GM21360 (cell line): Measurements from ENCODE around the gene MFSD2B.

ENCODE experiments used
- ATAC-seq: cut with Tn5 transposase; IDR thresholded peaks from one replicate; pipeline ENCODE4 v1.9.1; 2021; ENCODE audit warnings: mild to moderate bottlenecking, moderate library complexity; ENCODE audit not compliant: unreplicated experiment

The MFSD2B gene

DNA sequence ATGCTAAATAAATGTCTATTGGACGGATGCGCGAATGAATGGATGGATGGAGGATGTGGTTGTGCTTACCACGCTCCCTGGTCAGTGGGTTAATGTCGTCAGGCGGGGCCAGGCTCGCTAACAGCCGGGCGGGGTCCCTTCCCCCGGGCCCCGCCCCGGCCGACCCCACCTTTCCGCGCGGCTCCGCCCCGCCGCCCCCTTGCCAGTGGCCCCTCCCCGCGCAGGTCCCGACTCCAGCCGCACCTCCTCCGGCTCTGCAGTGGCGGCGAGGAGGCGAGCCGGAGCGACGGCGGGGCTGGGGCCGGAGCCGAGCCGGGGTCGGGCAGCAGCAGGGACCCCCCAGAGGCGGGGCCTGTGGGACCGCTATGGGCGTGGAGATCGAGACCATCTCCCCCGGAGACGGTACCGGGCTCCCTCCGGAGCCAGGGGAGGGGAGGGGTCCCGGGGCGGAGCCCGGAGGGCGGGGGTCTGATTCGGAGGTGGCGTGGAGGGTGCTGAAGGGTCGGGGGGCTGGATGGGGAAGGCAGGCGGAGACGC is 39.7 kb downstream of the MFSD2B start, which contains the start of gene FKBP1B:
Gene FKBP1B, plus strand, starts transcription at position 257 of the 537 bp plus-strand sequence. Its CDS starts 109 bp downstream, at position 366.
- ATAC-seq, result no peak

DNA sequence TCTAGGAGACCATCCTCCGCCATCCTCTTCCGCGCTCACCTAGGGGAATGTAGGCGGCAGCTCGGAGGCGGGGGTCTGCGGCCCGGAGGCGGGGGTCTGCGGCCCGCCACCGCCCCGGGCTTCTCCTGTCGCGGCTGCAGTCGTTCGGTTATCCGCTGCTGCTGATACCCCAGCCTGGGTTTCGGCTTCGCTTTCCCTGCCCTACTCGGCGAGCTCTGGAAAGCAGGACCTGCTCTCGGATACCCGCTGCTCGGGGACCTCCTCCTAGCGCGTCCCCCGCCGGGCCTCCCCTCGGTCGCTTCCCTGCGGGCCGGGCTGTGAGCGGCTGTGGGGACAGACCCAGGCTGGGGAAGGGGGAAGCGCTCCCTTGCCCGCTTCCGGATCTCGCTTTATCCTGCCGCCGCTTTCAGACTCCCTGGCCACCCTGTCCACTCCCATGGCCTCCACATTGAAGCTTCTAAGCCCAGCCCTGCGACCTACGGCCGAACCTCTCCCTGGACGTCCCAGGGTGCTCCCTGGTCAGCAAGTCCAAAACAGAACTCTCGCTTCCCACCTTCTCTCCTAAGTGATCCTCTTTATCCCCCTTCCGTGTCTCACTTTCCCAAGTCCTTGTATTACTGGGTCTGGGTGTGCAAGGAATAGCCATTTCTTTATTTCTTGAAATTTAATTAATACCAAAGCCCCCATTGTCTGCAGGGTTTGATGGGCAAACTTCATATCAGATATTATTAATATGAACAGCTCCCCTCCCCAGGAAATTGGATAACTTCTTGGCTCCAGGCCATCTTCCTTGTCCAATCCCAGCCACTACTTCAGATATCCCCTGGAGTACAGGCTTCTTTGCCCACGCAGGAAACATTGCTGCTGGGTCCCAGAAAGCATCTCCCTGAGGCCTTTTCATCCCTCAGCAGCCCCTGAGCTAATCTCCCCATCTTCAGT is 40.4 kb downstream of the MFSD2B start:
- no peak for ATAC-seq

DNA sequence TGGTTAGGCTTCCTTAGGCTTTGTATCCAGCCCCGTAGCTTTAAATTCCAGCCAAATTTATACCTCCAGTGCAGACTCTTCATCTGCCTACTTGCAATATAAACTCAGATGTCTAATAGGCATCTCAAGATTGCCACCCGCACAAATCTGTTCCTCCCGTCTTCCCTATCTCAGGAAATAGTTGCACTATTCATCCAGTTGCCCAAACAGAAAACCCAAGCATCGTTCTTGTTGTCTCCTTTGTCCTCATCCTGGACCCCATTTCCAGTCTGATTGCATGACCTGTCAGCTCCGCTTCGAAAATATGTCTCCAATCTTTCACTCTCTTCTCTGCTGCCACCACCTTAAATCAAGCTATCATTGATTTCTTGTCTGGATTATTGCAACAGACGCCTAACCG is 41.9 kb downstream of the MFSD2B start:
- ATAC-seq, result no peak

DNA sequence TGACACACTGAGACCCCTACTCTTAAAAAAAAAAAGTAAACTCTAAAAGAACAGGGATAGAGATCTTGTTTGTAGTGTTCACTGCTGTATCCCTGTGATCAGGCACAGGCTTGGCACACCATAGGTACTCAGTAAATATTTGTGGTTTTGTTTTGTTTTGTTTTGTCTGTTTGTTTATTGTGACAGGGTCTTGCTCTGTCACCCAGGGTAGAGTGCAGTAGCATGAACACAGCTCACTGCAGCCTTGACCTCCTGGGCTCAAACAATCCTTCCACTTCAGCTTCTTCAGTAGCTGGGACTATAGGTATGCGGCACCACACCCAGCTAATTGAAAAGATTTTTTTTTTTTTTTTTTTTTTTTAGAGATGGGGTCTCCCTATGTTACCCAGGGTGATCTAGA is 43.1 kb downstream of the MFSD2B start:
- ATAC-seq, result no peak

DNA sequence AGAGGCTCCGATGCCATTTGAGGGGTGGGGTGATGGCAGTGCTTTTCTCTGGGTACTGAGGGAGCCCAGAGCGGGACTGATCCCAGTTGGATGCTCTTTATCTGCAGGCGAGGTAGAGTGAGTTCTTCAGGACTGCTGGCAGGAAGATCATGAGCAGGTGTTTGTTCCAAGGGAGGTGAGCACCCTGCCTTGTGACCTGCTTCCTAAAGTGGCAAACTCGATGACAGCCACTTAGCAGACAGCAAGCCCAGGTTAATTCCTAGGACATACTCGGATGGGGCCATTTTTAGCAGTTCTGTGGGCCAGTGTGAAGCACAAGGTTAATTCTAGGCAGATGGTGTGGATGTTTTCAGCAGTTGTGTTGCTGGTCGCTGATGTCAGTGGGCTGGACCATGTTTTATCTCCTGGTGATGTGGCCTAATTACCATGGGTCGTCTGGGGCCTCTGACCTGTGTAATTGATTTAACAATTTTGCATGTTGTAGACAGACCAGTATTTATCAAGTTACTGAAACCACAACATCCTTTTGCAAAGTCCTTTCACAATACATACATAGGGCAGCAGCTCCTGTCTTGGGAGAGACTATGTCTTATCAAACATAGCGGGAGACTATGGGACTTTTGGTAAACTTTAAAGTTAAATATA is 44.6 kb downstream of the MFSD2B start:
- no peak for ATAC-seq

DNA sequence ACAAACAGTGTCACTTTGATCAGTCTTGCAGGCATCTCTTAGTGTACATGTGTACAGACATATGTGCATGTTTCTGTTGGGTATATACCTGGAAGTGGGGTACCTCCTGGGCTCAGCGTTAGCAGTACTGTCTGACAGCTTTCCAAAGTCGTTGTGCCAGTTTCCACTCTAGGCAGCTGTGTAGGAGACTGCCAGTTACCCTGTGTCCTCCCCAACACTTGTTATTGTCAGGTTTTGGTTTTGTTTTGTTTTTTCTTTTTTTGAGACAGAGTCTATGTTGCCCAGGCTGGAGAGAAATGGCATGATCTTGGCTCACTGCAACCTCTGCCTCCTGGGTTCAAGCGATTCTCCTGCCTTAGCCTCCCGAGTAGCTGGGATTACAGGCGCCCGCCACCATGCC is 45.9 kb downstream of the MFSD2B start:
- no peak for ATAC-seq

DNA sequence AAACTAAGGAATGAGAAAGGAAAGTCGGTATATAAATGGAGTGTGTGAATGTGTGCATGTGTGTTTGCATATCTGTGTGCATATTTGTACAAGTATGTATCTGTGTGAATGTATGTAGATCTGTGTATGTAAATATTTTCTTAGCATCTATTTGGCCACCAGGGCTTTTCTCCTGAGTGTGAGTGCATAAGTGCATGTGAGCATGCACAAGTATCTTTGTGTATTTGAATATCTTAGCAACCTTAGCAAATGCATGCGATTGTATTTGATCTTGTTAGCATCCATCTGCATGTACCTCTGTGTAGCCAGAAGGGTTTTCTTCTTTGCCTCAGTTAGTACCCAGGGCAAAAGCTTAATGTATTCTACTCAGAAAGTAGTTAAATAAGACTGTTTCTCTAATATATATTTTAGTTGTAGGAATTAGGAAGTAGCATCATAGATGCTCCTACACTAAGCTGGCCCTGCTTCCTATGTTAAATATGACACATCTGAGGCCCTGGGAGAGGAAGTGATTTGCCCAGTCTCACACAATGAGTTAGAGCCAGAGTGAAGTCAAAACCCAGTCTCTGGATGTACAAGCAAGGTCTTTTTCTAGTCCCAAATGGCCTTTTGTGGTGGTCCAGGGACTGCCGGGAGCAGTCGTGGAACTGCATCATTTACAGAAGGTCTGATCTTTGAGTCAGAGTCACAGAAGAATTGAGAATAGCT is 48.8 kb downstream of the MFSD2B start:
- no peak for ATAC-seq

DNA sequence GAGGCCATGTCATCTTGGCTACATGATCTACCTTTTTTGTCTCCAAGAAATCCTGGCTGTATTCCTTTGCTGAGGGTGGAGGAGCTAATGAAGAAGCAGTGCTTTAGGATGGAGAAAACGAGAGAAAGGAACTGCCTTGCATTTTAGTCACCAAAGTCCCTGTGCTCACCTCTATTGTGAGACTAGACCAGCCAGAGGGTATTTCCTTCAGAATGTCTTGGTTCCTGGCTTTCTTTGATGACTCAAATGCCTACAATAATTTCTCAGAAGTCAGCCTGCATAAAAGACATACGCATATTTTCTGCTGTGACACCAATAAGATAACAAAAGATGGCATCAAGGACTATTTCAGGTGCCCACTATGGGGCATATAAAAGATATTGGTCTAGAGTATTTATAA is 55.5 kb downstream of the MFSD2B start:
- ATAC-seq, result no peak

DNA sequence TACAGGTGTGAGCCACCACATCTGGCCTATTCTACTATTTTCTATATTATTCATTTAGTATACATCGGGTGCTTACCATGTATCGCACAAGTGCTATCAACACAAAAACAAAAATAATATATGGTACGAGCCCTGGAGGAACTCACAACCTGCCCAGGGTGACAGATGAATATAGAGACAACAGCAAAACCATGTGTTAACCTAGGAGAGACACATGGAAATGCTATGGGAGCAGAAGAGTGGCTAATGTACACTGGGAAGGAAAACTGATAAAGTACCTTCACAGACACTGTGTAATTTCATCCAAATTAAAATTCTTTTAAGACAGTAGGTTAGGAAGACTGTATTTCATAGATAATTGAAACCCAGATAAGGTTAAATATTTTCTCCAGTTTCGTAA is 62.4 kb downstream of the MFSD2B start:
- no peak for ATAC-seq

DNA sequence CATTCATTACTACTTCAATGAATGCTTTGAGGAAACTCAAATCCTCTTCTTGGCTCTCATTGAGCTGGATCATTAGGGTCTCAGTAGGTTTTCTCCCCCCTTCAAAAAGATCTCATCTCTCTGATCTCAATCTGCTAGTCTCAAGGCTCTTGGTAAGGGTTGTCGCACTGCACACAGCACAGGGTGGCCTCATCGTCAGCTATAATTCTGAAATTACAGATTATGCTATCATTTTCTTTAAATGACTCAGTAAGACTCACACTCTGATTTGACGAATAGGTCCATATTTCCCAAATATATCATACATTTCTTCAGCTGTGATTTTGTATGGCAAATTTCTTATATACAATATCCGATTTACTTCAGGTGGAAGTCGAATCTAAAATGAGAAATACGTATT is 63.9 kb downstream of the MFSD2B start:
- ATAC-seq, result no peak

DNA sequence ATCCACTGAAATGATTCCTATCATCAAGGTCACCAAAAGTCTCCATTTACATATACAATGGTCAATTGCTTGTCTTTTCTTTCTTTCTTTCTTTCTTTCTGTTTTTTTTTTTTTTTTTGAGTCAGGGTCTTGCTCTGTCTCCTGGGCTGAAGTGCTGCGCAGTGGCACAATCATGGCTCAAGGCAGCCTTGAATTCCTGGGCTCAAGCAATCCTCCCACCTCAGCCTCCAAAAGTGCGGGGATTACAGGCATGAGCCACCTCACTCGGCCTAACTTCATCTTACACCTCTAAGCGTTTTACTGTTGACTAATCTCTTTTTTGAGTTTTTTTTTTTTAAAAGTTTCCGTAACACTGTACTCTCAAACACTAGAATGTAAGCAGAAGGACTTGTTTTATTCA is 65.4 kb downstream of the MFSD2B start:
- ATAC-seq, result no peak
